C4-2B (cell line): ENCODE measurements around the gene APOL2.

ENCODE experiments used
- ZFX ChIP-seq: fragments of 450-650 bp; IDR thresholded peaks from 2 replicates; pipeline ENCODE4 v1.6.1; 2017
- TF ChIP-seq, protein P1 (sequence below): fragments of 450-650 bp; conservative IDR thresholded peaks from 2 replicates; pipeline ENCODE4 v1.5.1; 2017; ENCODE audit warnings: mild to moderate bottlenecking

DNA sequence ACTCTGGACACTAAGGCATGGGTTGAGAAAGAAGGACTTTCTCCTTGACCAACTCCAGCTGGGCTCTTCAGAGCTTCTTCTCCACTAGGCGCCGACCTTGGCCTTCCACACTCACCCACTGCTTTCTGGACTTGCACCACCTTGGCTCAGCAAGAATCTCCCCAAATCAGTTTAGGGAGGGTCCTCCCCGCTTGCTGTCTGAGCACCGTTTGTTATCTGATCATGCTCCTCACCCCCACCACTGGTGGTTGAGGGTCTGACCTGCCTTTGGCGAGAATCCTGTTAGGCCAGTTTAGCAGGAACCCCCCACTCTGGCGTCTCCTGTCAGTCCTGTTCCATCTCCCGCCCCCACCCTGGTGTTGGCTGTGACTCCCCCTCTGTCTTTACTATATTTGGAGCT is 10.4 kb downstream of the APOL2 start:
- TF ChIP-seq, protein P1, sequence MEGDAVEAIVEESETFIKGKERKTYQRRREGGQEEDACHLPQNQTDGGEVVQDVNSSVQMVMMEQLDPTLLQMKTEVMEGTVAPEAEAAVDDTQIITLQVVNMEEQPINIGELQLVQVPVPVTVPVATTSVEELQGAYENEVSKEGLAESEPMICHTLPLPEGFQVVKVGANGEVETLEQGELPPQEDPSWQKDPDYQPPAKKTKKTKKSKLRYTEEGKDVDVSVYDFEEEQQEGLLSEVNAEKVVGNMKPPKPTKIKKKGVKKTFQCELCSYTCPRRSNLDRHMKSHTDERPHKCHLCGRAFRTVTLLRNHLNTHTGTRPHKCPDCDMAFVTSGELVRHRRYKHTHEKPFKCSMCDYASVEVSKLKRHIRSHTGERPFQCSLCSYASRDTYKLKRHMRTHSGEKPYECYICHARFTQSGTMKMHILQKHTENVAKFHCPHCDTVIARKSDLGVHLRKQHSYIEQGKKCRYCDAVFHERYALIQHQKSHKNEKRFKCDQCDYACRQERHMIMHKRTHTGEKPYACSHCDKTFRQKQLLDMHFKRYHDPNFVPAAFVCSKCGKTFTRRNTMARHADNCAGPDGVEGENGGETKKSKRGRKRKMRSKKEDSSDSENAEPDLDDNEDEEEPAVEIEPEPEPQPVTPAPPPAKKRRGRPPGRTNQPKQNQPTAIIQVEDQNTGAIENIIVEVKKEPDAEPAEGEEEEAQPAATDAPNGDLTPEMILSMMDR, result no peak
- no peak for TF ChIP-seq ZFX
